ENCODE measurements around the gene TAS2R3.

GRCh38 chr7:141792526-141792925 lies 28.6 kb downstream of the TAS2R3 start:
- TF ChIP-seq CTCF (IDR thresholded peaks at IDR 0.05) (no peak), POLR2AphosphoS5 (IDR thresholded peaks at IDR 0.05) (no peak), POLR2A (IDR thresholded peaks at IDR 0.05) (no peak)

Measured in prostate gland (tissue), 2 donors.